Neuronal stem cell (in vitro differentiated cells): ENCODE measurements around the gene C3orf38. TPM values are rescaled to one million over a fixed set of nuclear protein-coding genes. Genes with fewer than 3 reads are reported as not detected.

ENCODE experiments used
- DNase-seq: peaks from one replicate; pipeline ENCODE4 v3.0.0-alpha.2; 2013; ENCODE audit warnings: low spot score
- H2AFZ ChIP-seq: one replicate; pipeline ENCODE4 v1.6.1; 2013; ENCODE audit warnings: mild to moderate bottlenecking, low read length, inconsistent platforms
- H2AK5ac ChIP-seq: 2 replicates; pipeline ENCODE4 v1.6.1; 2013; ENCODE audit warnings: low read depth, mild to moderate bottlenecking, inconsistent platforms, low read length, moderate library complexity, mixed read lengths
- H2BK120ac ChIP-seq: 2 replicates; pipeline ENCODE4 v1.6.1; 2013; ENCODE audit warnings: low read depth, mild to moderate bottlenecking, inconsistent platforms, low read length, moderate library complexity, mixed read lengths
- H2BK12ac ChIP-seq: one replicate; pipeline ENCODE4 v1.6.1; 2013; ENCODE audit warnings: low read length, inconsistent platforms
- H2BK15ac ChIP-seq: 2 replicates; pipeline ENCODE4 v1.6.1; 2013; ENCODE audit warnings: mild to moderate bottlenecking, low read length, inconsistent platforms, mixed read lengths
- H2BK5ac ChIP-seq: one replicate; pipeline ENCODE4 v1.6.1; 2013; ENCODE audit warnings: inconsistent platforms, mild to moderate bottlenecking, low read length, moderate library complexity
- H3K14ac ChIP-seq: one replicate; pipeline ENCODE4 v1.6.1; 2013; ENCODE audit warnings: low read length, inconsistent platforms
- H3K18ac ChIP-seq: 2 replicates; pipeline ENCODE4 v1.6.1; 2013; ENCODE audit warnings: low read length, inconsistent platforms
- H3K23ac ChIP-seq: 2 replicates; pipeline ENCODE4 v1.6.1; 2013; ENCODE audit warnings: low read depth, mild to moderate bottlenecking, mixed read lengths, low read length, inconsistent platforms; ENCODE audit not compliant: poor library complexity
- H3K27ac ChIP-seq: replicated peaks from 3 replicates; pipeline ENCODE4 v1.5.1; 2013; ENCODE audit warnings: low read length, inconsistent platforms
- H3K27me3 ChIP-seq, 3 experiments: 2 replicates each; pipeline ENCODE4 v1.6.1; 2013; ENCODE audit warnings: low read length in 3 of 3, mild to moderate bottlenecking in 2 of 3, inconsistent platforms in 1 of 3, low read depth in 1 of 3, mixed read lengths in 1 of 3, moderate library complexity in 1 of 3; ENCODE audit not compliant: control insufficient read depth in 3 of 3, insufficient read depth in 3 of 3
- H3K36me3 ChIP-seq, 2 donors: replicated peaks in 1 of 2; 2 replicates each; pipeline ENCODE4 v1.6.1; 2013; ENCODE audit warnings: low read length in 2 of 2; ENCODE audit not compliant: control insufficient read depth in 2 of 2, insufficient read depth in 2 of 2
- H3K4ac ChIP-seq: 2 replicates; pipeline ENCODE4 v1.6.1; 2013; ENCODE audit warnings: inconsistent platforms, mild to moderate bottlenecking, low read length, moderate library complexity
- H3K4me1 ChIP-seq, 2 donors: 1 replicate in 1 of 2; 2 replicates in 1 of 2; pipeline ENCODE4 v1.6.1; 2013; ENCODE audit warnings: low read length in 2 of 2, low read depth in 1 of 2; ENCODE audit not compliant: control insufficient read depth in 2 of 2, insufficient read depth in 1 of 2
- H3K4me2 ChIP-seq: one replicate; pipeline ENCODE4 v1.6.1; 2013; ENCODE audit warnings: mild to moderate bottlenecking, low read length, inconsistent platforms; ENCODE audit not compliant: insufficient read depth, poor library complexity, severe bottlenecking
- H3K4me3 ChIP-seq, 2 donors: 2 replicates each; pipeline ENCODE4 v1.5.1; 2013; ENCODE audit warnings: low read length in 2 of 2, mild to moderate bottlenecking in 2 of 2, inconsistent platforms in 1 of 2, moderate library complexity in 1 of 2
- H3K79me1 ChIP-seq: one replicate; pipeline ENCODE4 v1.6.1; 2013; ENCODE audit warnings: low read depth, mild to moderate bottlenecking, inconsistent platforms, low read length, moderate library complexity
- H3K9ac ChIP-seq: one replicate; pipeline ENCODE4 v1.6.1; 2013; ENCODE audit warnings: mild to moderate bottlenecking, low read depth, low read length, inconsistent platforms; ENCODE audit not compliant: poor library complexity
- H3K9me3 ChIP-seq, 2 donors: replicated peaks in 1 of 2; 2 replicates each; pipeline versions ENCODE3 to v1.6.1; 2013; ENCODE audit warnings: low read length in 2 of 2, mild to moderate bottlenecking in 2 of 2, inconsistent platforms in 1 of 2, low read depth in 1 of 2, mixed read lengths in 1 of 2, moderate library complexity in 1 of 2; ENCODE audit not compliant: control insufficient read depth in 2 of 2, insufficient read depth in 1 of 2
- H4K8ac ChIP-seq: one replicate; pipeline ENCODE4 v1.6.1; 2013; ENCODE audit warnings: low read depth, mild to moderate bottlenecking, inconsistent platforms, low read length, moderate library complexity
- H4K91ac ChIP-seq: one replicate; pipeline ENCODE4 v1.6.1; 2013; ENCODE audit warnings: low read length, low read depth, mild to moderate bottlenecking, inconsistent platforms; ENCODE audit not compliant: poor library complexity
- WGBS, 2 donors: extraction: QIAGEN DNeasy Blood & Tissue Kit; methylation state at CpG; one replicate each; pipeline ENCODE4 v1.1.7; 2013; ENCODE audit warnings: missing lambda C conversion rate in 2 of 2, mixed read lengths in 1 of 2; ENCODE audit not compliant: insufficient read length in 2 of 2, insufficient replicate concordance in 1 of 2; ENCODE audit errors: extremely low coverage in 2 of 2; 5-methylcytosine and 5-hydroxymethylcytosine counted together
- polyA plus RNA-seq, 2 experiments: library from polyadenylated mRNA; stranded (reverse); fragments of 200-250 nt; gene quantifications; one replicate each; pipeline ENCODE4 v1.2.3, GENCODE V29; 2013

C3orf38 gene
- polyA plus RNA-seq (2013, experiment 1 of 2): 26.0 TPM
- polyA plus RNA-seq (2013, experiment 2 of 2): 25.8 TPM

DNA sequence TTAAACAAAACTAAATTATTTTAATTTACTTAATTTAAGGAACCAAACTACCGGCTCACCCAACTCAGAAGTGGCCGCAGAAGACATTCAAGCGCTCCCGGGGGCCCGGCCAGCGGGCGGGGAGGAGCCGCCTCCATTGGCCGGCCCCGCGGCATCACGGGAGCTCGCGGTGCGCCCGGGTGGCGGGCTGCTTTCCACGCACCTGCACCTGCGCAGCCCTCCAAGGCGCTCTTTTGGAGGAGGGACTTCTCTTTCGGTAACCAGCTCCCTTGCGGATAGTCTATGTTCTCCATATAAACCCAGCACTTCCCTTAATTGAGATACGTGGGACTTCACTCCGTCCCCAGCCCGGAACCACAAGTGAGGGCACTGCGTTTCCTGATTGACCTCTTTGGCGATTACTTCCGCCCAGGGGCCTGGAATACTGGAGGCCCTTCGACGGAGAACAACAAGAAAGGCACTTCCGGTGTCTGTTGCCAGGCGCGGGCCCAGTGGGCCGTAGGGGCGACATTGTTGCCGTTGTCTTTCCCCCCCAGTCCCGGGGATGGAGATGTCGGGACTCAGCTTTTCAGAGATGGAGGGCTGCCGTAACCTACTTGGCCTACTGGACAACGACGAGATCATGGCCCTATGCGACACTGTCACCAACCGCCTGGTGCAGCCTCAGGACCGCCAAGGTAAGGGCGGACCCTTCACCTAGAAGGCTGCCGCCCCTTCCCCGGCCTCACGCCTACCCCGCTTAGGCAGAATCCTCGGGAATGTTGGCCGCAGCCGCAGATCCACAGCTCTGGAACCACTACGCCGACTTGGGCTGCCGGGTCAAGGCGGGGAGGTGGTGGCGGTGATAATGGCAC lies at the start of gene C3orf38:
C3orf38 (plus strand) TSS at position 451 of the 854 bp plus-strand sequence; CDS start at position 545, 94 bp downstream.
- Histone ChIP-seq H3K4me1 (peaks cover 2 to 3% of the 10 kb centered on the region in 2 donors), H4K91ac (no peak within 1 kb of the TSS), H3K14ac (peak within 1 kb of the TSS; percentile 94), H2BK15ac (no peak within 1 kb of the TSS), H2BK120ac (peak within 1 kb of the TSS; percentile 69), H4K8ac (no peak within 1 kb of the TSS), H2AFZ (peak within 1 kb of the TSS; percentile 94), H3K27ac (peak within 1 kb of the TSS; percentile 94), H2AK5ac (no peak within 1 kb of the TSS), H3K23ac (peak within 1 kb of the TSS; percentile 25), H3K79me1 (peaks cover 9% of the 10 kb centered on the region), H3K4me2 (peak within 1 kb of the TSS; percentile 61), H3K18ac (peak within 1 kb of the TSS; percentile 97), H3K36me3 (peaks cover under 1 to 46% of the 10 kb centered on the region in 2 donors), H3K4ac (no peak within 1 kb of the TSS), H3K9ac (peak within 1 kb of the TSS; percentile 93), H2BK12ac (no peak within 1 kb of the TSS), H3K4me3 (peak within 1 kb of the TSS; percentile 95 to 97), H3K9me3 (no peaks in the 10 kb centered on the region), H3K27me3 (no peaks in the 10 kb centered on the region), H2BK5ac (peak within 1 kb of the TSS; percentile 92)
- WGBS, 2 donors: no CpG with 5 or more reads among the region's 57 CpGs
- peak; percentile 83 for DNase-seq

DNA sequence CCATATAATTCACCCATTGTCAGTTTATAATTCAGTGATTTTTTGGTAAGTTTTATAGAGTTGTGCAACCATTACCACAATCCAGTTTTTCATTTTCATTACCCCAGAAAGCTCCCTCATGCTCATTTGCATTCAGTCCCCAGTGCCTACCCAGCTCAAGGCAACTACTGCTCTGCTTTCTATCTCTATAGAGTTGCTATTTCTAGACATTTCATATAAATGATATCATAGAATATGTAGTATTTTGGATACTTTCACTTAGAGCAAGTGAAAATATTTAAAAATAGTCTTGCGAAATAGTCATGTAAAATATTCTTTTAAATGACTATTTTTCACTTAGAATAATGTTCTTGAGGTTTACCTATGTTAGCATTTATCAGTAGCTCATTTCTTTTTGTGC lies 48.6 kb upstream of the C3orf38 start:
- Histone ChIP-seq H3K36me3 (peaks cover 2 to 29% of the 10 kb centered on the region in 2 donors), H3K27me3 (no peaks in the 10 kb centered on the region), H3K4me3 (no peak overlapping the region), H4K8ac (no peak overlapping the region), H3K23ac (no peak overlapping the region), H2BK15ac (no peak overlapping the region), H2BK12ac (no peak overlapping the region), H3K9ac (no peak overlapping the region), H3K79me1 (no peaks in the 10 kb centered on the region), H3K4ac (no peak overlapping the region), H2AK5ac (no peak overlapping the region), H3K18ac (no peak overlapping the region), H2BK5ac (no peak overlapping the region), H3K4me2 (no peak overlapping the region), H3K14ac (no peak overlapping the region), H2AFZ (no peak overlapping the region), H4K91ac (no peak overlapping the region), H3K4me1 (no peaks in the 10 kb centered on the region), H3K9me3 (peaks cover 0 to 13% of the 10 kb centered on the region in 2 donors), H3K27ac (no peak overlapping the region), H2BK120ac (no peak overlapping the region)
- no CpG with 5 or more reads among the region's 1 CpG for WGBS, 2 donors
- DNase-seq: no peak

DNA sequence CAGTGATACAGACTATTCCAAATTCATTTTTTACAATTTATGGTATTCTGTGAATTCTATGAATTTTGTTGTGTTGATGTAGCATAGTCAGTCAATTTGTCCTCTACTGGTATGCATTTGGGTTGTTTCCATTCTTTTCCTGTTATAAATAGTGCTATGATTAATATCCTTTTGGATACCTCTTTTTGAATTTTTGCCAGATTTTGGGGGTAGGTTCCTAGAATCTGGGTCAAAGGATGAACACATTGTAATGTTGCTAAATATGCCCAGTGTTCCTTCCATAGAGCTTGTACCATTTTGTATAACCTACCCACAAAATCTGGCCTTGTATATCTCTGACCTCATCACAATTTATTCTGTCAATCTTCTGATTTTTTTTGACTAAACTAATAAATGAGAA lies 44.4 kb upstream of the C3orf38 start:
- Histone ChIP-seq H3K4me1 (no peaks in the 10 kb centered on the region), H3K9ac (no peak overlapping the region)
- DNase-seq: no peak

GRCh38 chr3:88112289-88112688 lies 37.5 kb upstream of the C3orf38 start:
- no CpG with 5 or more reads among the region's 1 CpG for WGBS, 2 donors
- no peak overlapping the region for H2BK120ac ChIP-seq

More for the DNA sequence above, 44.4 kb upstream of the C3orf38 start:
- Histone ChIP-seq H2BK12ac (no peak overlapping the region), H3K36me3 (peaks cover 2 to 22% of the 10 kb centered on the region in 2 donors), H2BK5ac (no peak overlapping the region), H3K27ac (no peak overlapping the region), H2BK15ac (no peak overlapping the region), H2AK5ac (no peak overlapping the region), H3K9me3 (peaks cover 0 to 7% of the 10 kb centered on the region in 2 donors), H3K18ac (no peak overlapping the region), H3K79me1 (no peaks in the 10 kb centered on the region), H3K4ac (no peak overlapping the region), H4K8ac (no peak overlapping the region), H4K91ac (no peak overlapping the region), H3K27me3 (no peaks in the 10 kb centered on the region), H3K14ac (no peak overlapping the region), H2BK120ac (no peak overlapping the region), H3K23ac (no peak overlapping the region), H3K4me2 (no peak overlapping the region), H2AFZ (no peak overlapping the region), H3K4me3 (no peak overlapping the region)

More at GRCh38 chr3:88112289-88112688, 37.5 kb upstream of the C3orf38 start:
- Histone ChIP-seq H2AFZ (no peak overlapping the region), H3K4me1 (no peaks in the 10 kb centered on the region), H2AK5ac (no peak overlapping the region), H4K8ac (no peak overlapping the region), H3K14ac (no peak overlapping the region), H3K27ac (no peak overlapping the region), H2BK15ac (no peak overlapping the region), H3K23ac (no peak overlapping the region), H3K9ac (no peak overlapping the region), H3K27me3 (no peaks in the 10 kb centered on the region), H3K4me2 (no peak overlapping the region), H2BK5ac (no peak overlapping the region), H3K9me3 (no peaks in the 10 kb centered on the region), H3K36me3 (peaks cover 0 to 26% of the 10 kb centered on the region in 2 donors), H3K79me1 (no peaks in the 10 kb centered on the region), H3K4me3 (no peak overlapping the region), H2BK12ac (no peak overlapping the region), H4K91ac (no peak overlapping the region), H3K18ac (no peak overlapping the region), H3K4ac (no peak overlapping the region)
- DNase-seq: no peak
